Neural crest cell (in vitro differentiated cells): Measurements from ENCODE around the gene PRKCE. TPM values are rescaled to one million over a fixed set of nuclear protein-coding genes. Genes with fewer than 3 reads are reported as not detected.

Source experiments
- DNase-seq: peaks from one replicate; pipeline ENCODE4 v3.0.0; 2021; ENCODE audit warnings: low read depth, mixed read lengths, low spot score
- H3K27ac Mint-ChIP-seq: one replicate; pipeline ENCODE4 v1.8.0; 2021; ENCODE audit warnings: mild to moderate bottlenecking, mixed read lengths; ENCODE audit not compliant: unreplicated experiment
- H3K27me3 Mint-ChIP-seq: 2 replicates; pipeline ENCODE4 v1.8.0; 2021; ENCODE audit warnings: low read depth, mild to moderate bottlenecking, mixed read lengths
- H3K36me3 Mint-ChIP-seq: 2 replicates; pipeline ENCODE4 v1.8.0; 2021; ENCODE audit warnings: low read depth, mild to moderate bottlenecking, mixed read lengths
- H3K4me1 Mint-ChIP-seq: 2 replicates; pipeline ENCODE4 v1.8.0; 2021; ENCODE audit warnings: mixed read lengths
- H3K4me3 Mint-ChIP-seq: one replicate; pipeline ENCODE4 v1.8.0; 2021; ENCODE audit warnings: mild to moderate bottlenecking, mixed read lengths
- H3K9me3 Mint-ChIP-seq: 2 replicates; pipeline ENCODE4 v1.8.0; 2021; ENCODE audit warnings: mixed read lengths
- total RNA-seq: library from RNA; stranded (reverse); gene quantifications from 2 replicates; pipeline ENCODE4 v1.2.1, GENCODE V29; 2021
- TF ChIP-seq, protein P1 (sequence below): fragments of 200-600 bp; sonication (generic); conservative IDR thresholded peaks from 2 replicates; pipeline ENCODE4 v1.5.0; 2021; ENCODE audit warnings: antibody characterized with exemption, mild to moderate bottlenecking

PRKCE gene
- total RNA-seq, 1 donor from 2014 or later, result 15.6 TPM

- Mint-ChIP-seq H3K36me3 (no peaks in the 10 kb centered on the region), H3K27ac (no peak overlapping the region), H3K9me3 (no peaks in the 10 kb centered on the region), H3K4me3 (no peak overlapping the region), H3K27me3 (no peaks in the 10 kb centered on the region), H3K4me1 (no peaks in the 10 kb centered on the region)
- TF ChIP-seq, protein P1, sequence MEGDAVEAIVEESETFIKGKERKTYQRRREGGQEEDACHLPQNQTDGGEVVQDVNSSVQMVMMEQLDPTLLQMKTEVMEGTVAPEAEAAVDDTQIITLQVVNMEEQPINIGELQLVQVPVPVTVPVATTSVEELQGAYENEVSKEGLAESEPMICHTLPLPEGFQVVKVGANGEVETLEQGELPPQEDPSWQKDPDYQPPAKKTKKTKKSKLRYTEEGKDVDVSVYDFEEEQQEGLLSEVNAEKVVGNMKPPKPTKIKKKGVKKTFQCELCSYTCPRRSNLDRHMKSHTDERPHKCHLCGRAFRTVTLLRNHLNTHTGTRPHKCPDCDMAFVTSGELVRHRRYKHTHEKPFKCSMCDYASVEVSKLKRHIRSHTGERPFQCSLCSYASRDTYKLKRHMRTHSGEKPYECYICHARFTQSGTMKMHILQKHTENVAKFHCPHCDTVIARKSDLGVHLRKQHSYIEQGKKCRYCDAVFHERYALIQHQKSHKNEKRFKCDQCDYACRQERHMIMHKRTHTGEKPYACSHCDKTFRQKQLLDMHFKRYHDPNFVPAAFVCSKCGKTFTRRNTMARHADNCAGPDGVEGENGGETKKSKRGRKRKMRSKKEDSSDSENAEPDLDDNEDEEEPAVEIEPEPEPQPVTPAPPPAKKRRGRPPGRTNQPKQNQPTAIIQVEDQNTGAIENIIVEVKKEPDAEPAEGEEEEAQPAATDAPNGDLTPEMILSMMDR, result peak; percentile 90
- DNase-seq, result peak; percentile 61
Measured at GRCh38 chr2:45993476-45993991, 342.1 kb downstream of the PRKCE start.

DNA sequence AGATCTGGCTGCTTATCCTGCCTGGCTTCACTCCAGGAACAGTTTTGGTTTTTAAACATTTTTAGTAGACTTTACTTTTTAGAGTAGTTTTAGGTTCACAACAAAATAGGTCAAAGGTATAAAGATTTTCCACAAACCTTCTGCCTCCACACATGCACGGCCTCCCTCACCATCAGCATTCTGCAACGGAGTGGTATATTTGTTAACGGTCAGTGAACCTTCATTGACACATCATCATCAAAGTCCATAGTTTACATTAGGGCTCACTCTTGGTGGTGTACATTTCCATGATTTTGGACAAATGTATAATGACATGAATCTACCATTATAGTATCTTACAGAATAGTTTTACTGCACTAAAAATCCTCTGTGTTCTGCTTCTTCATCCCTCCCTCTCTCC, 342.6 kb downstream of the PRKCE start:
- Mint-ChIP-seq H3K36me3 (no peaks in the 10 kb centered on the region), H3K27ac (no peak overlapping the region), H3K4me3 (no peak overlapping the region), H3K4me1 (no peaks in the 10 kb centered on the region), H3K27me3 (no peaks in the 10 kb centered on the region), H3K9me3 (no peaks in the 10 kb centered on the region)
- DNase-seq, result no peak
- TF ChIP-seq, protein P1, result no peak

DNA sequence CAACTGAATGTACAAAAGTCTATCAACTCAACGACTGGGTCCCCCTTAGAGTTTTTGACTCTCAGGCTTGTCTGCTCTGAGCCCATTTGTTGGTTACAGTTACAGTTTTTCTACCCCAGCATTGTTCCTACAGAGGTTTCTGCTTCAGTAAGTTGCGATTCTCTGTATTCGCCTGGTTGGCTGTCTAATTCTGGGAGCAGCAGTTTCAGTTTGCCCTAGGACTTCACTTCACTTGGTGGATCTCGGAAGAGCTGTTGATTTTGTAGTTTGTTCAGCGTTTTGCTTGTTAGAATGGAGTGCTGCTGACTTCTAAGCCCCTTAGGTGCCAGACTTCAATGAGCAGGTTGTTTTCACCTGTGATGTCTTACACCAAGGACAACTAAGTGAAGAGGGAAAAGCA, 349.2 kb downstream of the PRKCE start:
- TF ChIP-seq, protein P1, result no peak
- no peaks in the 10 kb centered on the region for H3K27me3 Mint-ChIP-seq
- no peak overlapping the region for H3K4me3 Mint-ChIP-seq
- no peak for DNase-seq
- peaks cover 11% of the 10 kb centered on the region for H3K36me3 Mint-ChIP-seq
- H3K27ac Mint-ChIP-seq, result no peak overlapping the region
- H3K9me3 Mint-ChIP-seq, result no peaks in the 10 kb centered on the region
- no peaks in the 10 kb centered on the region for H3K4me1 Mint-ChIP-seq

GRCh38 chr2:46001290-46001689, 349.8 kb downstream of the PRKCE start:
- DNase-seq, result no peak
- Mint-ChIP-seq H3K4me1 (no peaks in the 10 kb centered on the region), H3K27ac (no peak overlapping the region), H3K9me3 (no peaks in the 10 kb centered on the region), H3K27me3 (no peaks in the 10 kb centered on the region), H3K36me3 (peaks cover 13% of the 10 kb centered on the region), H3K4me3 (no peak overlapping the region)
- TF ChIP-seq, protein P1, result no peak

DNA sequence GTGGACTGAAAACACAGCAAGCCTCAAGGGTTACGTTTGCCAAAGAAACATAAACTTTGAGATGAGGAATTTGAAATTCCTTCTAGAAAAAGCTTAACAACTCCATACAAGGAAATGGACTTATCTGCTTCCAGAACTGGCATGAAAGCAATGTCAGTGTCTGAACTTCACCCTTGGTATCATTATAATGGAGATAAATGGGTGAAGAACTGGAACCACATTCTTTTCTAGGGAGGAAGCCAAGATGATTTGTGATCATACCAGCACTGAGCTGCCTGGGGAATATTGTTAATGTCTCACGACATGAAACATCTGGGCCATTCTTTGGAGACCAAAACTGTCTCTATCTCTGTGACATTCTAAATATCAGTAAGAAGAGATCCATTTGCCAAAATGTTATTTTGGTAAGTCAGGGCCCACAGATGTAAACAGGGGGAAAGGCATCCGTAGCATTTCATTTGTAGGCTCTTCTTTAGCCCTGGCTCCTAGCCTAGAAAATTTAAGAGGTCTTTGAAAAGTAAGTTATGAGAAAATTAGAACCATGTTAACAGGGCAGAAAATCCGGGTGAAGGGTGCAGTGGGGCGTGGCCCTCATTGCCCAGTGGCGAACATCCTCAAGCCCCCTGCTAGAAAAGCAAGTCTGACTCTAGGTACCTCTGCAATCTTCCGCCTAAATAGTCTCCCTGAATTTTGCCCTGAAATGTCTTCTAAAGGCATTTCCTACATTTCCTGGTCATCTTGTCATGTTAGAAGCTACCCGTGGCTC, 350.4 kb downstream of the PRKCE start:
- no peak for DNase-seq
- no peaks in the 10 kb centered on the region for H3K4me1 Mint-ChIP-seq
- no peaks in the 10 kb centered on the region for H3K27me3 Mint-ChIP-seq
- peaks cover 14% of the 10 kb centered on the region for H3K36me3 Mint-ChIP-seq
- no peaks in the 10 kb centered on the region for H3K9me3 Mint-ChIP-seq
- TF ChIP-seq, protein P1, result no peak
- no peak overlapping the region for H3K4me3 Mint-ChIP-seq
- H3K27ac Mint-ChIP-seq, result no peak overlapping the region
